CD4-positive, alpha-beta T cell treated with Interleukin-10 for 1 hour (primary cell): Measurements from ENCODE around the gene RTN3.
"Not testable (repeated sequence)": the region's sequence is repeated elsewhere in the genome, so short reads cannot be mapped to it uniquely, and the experiment has no call there.

Source experiments
- DNase-seq: peaks from one replicate; pipeline ENCODE4 v3.0.0-alpha.2; 2020

RTN3 gene, protein sequence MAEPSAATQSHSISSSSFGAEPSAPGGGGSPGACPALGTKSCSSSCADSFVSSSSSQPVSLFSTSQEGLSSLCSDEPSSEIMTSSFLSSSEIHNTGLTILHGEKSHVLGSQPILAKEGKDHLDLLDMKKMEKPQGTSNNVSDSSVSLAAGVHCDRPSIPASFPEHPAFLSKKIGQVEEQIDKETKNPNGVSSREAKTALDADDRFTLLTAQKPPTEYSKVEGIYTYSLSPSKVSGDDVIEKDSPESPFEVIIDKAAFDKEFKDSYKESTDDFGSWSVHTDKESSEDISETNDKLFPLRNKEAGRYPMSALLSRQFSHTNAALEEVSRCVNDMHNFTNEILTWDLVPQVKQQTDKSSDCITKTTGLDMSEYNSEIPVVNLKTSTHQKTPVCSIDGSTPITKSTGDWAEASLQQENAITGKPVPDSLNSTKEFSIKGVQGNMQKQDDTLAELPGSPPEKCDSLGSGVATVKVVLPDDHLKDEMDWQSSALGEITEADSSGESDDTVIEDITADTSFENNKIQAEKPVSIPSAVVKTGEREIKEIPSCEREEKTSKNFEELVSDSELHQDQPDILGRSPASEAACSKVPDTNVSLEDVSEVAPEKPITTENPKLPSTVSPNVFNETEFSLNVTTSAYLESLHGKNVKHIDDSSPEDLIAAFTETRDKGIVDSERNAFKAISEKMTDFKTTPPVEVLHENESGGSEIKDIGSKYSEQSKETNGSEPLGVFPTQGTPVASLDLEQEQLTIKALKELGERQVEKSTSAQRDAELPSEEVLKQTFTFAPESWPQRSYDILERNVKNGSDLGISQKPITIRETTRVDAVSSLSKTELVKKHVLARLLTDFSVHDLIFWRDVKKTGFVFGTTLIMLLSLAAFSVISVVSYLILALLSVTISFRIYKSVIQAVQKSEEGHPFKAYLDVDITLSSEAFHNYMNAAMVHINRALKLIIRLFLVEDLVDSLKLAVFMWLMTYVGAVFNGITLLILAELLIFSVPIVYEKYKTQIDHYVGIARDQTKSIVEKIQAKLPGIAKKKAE

GRCh38 chr11:63681321-63682065 is at the start of gene RTN3:
Gene RTN3, plus strand, starts transcription at chr11:63681500. Its CDS starts 137 bp downstream, at chr11:63681637.
- peak; percentile 98 for DNase-seq

DNA sequence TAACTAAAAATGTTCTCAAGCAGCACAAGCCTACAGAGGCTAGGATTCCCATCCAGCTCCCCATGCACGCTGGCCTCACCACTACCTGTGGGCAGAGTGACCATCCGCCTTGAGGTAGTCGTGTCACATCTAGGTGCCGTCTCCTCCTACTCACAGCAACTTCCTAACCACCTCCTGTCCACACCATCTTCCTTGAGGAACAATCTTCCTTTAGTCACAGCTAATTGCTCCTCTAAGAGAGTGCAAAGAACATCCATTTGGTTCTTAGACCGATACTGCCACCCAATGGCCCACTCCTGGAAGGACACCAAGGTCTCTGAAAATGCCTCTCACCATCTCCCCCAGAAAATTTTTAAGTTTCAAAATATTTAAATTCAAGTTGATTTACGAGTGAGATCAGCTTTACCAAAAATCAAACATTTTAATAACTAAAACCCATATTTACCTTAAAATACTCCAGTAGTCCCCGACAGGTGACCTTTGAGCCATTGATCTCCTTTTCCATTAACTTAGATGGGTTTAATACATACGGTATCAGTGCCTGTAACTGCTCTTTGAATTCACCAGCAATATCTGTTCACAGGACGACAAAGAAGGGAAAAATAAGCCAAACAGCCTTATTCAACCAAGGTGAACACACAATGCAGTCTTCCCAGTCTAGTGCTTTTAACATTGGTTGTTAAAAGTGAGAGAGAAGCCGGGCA is 45.4 kb upstream of the RTN3 start:
- DNase-seq = peak; percentile 77

GRCh38 chr11:63638436-63638835 is 42.9 kb upstream of the RTN3 start:
- not testable (repeated sequence) for DNase-seq

DNA sequence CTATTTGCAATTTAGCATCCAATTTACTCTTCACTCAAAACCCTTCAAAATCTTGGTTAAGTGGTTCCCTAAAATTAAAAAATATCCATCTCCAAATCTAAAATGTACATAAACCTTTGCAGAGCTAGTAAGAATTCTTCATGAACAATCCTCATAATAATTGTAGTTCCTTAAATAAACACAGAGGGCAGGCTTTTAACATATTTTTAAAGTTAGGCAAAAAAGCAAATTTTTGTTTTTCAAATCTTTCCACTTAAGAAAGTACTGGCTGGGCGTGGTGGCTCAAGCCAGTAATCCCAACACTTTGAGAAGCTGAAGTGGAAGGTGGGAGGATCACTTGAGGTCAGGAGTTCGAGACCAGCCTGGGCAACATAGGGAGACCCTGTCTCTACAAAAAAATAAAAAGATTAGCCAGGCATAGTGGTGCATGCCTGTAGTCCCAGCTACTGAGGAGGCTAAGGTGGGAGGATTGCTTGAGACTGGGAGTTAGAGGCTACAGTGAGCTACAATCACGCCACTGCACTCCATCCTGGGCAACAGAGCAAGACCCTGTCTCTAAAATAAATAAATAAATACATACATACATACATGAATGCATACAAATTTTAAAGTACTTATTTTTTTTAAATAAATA is 42.0 kb upstream of the RTN3 start:
- peak; percentile 26 for DNase-seq

GRCh38 chr11:63641727-63642126 is 39.6 kb upstream of the RTN3 start:
- DNase-seq = no peak

DNA sequence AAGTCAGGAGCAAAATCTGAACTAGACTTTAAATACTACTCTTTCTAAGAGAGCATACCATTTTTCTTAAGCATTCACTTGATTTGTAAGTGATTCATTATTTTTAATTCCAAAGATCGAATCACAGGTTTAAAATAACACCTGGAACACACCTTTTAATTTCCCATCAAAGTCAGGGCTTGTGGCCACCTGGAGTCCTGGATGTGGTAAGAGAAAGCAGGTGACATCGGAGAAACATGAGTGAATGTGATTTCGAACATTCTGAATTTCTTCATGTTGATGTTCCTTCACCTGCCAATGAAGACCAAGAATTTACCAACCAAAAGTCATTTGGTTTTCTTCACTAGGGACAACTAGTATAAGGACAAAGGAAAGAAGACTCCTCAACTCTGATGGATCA is 38.1 kb upstream of the RTN3 start:
- DNase-seq = no peak

DNA sequence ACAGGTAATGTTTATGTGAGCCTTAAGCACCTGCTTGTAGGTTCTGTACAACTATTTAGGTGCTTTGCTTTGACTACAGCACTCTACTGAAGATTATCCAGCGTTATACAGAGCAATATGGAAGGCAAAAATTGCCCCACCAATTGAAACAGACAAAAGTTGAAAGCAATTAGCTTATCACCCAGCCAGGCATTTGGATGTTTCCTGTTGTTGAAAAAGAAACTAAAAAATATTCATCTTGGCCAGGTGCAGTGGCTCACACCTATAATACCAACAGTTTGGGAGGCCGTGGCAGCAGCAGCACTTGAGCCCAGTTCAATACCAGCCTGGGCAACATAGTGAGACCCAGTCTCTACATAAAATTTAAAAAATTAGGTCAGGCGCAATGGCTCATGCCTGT is 28.6 kb upstream of the RTN3 start:
- peak; percentile 15 for DNase-seq

- DNase-seq = no peak
Measured at GRCh38 chr11:63660972-63661371, 20.3 kb upstream of the RTN3 start.

- DNase-seq = no peak
Measured at GRCh38 chr11:63663809-63664208, 17.5 kb upstream of the RTN3 start.

DNA sequence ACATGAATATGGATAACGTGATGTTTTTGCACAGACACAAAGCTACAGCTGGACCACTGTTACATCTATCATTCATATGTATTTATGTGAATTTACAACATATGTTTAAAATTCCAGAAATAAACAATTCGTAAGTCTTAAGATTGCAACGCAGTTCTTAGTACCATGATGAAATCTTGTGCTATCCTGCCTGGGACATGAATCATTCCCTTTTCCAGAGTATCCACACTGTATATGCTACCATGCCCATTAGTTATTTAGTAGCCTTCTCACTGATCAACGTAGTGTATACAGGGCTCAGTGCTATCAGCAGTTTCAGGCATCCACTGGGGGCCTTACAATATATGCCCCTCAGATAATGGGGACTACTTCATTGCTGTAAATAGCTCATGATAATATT is 14.4 kb upstream of the RTN3 start:
- no peak for DNase-seq

DNA sequence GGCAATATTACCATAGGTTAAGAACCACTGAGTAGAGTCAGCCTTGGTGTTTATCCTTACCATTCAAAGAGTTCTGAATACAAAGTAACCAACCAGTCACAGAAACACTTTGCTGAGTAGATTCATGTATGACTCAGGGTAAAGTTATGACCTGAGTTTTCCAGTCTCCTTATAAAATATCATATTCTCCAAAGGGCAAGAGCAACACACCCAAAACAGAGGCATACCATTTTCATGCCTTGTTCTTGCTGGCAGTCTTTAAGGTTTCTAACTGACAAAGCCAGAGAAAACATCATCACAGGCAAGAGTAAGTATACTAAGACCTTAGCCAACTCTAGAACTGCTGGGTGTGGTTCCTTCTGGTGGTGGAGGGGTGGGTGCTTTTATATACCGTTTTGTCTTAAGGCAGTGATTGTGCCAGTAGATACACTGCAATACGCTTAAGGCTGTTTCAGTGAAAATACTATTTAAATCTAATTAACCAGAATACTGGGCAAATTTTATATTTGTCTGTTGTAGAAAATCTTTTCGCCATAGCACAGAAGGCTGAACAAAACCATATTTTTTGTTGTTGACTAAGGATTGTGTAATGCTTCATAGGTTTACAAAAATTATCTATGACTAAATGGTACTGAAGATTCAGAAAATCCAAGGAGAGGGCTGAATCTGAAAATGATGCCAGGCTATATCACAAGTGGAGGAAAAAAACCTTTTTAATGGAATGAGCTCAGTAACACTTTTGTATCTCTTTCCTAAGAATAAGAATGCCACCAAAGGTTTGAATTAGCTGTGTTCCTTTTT is 13.1 kb upstream of the RTN3 start:
- DNase-seq = no peak

GRCh38 chr11:63670096-63670432 is 11.2 kb upstream of the RTN3 start:
- no peak for DNase-seq

DNA sequence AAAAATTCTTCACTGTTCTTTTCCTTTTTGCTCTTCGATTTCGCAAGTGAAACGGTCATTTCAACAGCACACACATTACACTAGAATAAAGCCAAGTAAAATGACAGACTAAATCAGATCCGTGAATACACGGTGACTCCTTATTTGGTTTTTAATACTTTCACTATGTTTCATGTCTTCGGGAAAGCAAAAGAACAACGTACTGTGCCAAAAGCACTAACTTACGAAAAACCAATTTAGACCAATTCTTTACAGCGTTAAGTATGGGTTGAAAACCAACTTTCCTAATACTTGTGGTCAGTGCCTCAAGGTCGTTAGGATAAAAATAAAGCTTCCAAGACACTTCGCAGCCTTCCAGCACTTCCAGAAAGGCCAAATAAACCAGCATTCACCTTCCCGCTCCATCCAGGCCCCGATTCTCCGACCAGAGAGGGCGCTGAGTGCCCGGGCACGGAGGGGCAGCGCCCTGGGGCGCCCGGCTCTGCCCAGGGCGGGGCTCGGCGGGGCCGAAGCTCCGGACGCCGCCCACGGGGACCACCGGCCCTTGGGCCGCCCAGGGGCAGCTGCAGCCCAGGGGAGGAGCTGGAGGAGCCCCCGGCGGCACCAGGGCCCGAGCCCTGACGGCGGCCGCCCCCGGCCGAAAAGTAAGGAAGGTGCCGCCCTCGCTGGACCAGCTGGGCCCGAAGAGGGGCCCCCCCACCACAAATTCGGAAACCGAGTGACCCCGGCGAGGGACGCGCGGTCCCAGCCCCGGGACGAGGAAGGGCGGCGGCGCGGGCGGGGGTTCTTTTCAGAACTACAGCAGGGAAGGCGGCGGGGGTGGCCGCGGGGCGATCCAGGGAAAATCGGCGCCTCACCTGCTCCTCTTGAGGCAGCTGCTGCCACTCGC is 10.6 kb upstream of the RTN3 start:
- DNase-seq = peak; percentile 33

- peak; percentile 96 for DNase-seq
Measured at GRCh38 chr11:63671322-63672155, 9.8 kb upstream of the RTN3 start, which contains the start of gene ATL3. Gene ATL3, minus strand, starts transcription at chr11:63671376. Its CDS starts 41 bp downstream, at chr11:63671335.

GRCh38 chr11:63672156-63672463 is 9.2 kb upstream of the RTN3 start:
- no peak for DNase-seq

GRCh38 chr11:63672936-63673539 is 8.3 kb upstream of the RTN3 start:
- no peak for DNase-seq

GRCh38 chr11:63673579-63673978 is 7.7 kb upstream of the RTN3 start:
- DNase-seq = no peak

DNA sequence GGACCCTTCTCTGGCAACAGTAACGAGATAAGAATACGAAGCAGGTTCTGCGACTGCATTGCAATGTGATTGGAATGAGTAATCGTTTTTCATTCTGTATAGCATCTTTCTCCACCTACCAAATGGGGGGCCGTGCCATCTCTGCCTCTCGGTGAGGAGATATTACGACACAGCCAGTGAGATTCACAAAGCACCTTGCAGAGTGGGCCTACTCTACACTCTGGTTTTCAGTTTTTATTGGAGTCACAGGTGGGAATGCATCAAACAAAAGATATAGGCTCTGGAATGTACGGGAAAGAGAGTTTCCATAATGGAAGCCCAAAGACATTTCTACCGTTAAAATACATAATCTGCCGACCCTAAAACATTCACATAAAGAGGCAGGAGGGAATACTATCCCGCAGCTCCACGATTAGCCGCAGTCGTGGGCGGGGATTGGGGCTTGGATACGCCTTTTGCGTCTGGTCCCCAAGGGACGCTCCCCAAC is 423 bp upstream of the RTN3 start:
- DNase-seq = no peak
